Activated effector memory CD4-positive, alpha-beta T cell treated with Interleukin-2 at 50 U/mL for 16 hours (primary cell): ENCODE results near the gene KCNA4.
"Not testable (repeated sequence)": the region's sequence is repeated elsewhere in the genome, so short reads cannot be mapped to it uniquely, and the experiment has no call there.

Experiments used
- DNase-seq: peaks from one replicate; pipeline ENCODE4 v3.0.0-alpha.2; 2020

Gene KCNA4

GRCh38 chr11:30016588-30017363, at the start of gene KCNA4:
Gene KCNA4, minus strand, starts transcription at chr11:30017030. Its CDS starts 4,352 bp downstream, at chr11:30012678.
- no peak for DNase-seq

DNA sequence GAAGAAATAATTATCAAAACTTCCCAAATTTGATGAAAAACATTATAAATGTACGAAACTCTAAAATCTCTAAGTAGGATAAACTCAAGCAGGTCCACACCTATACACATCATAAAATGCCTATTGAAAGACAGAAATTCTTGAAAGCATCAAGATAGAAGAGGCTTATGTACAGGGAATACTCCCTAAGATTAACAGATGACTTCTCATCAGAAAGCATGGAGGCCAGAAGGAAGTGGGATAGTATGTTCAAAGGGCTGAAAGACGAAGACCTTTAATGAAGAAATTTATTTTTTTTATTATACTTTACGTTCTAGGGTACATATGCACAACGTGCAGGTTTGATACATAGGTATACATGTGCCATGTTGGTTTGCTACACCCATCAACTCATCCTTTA, 45.3 kb upstream of the KCNA4 start:
- no peak for DNase-seq

DNA sequence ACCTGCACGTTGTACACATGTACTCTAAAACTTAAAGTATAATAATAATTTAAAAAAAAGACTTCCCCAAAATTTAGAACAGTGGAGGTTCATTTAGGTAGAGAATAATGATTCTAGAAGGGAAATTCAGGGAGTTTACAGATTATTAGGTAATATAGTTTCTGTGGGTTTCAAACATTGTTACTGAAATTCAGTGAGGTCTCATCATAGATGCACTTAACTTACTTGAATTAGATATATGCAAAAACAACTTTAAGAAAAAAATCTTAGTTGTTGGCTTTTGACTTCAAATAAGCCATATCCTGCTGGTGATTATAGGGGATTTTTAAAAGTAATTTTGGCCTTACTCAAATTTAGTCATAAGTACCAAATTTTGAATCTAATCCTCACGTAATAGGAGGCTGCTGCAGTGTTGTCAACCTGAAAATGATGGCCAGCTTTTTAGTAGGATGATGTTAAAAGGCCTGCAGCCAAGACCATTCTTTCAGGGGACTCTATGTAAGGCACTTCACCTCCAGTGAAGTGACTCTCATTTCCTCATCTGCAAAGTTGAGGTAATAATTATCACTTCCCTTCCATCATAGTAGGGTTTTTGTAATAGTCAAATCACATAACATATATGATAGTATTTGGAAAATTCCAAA, 42.5 kb upstream of the KCNA4 start:
- DNase-seq, result no peak

DNA sequence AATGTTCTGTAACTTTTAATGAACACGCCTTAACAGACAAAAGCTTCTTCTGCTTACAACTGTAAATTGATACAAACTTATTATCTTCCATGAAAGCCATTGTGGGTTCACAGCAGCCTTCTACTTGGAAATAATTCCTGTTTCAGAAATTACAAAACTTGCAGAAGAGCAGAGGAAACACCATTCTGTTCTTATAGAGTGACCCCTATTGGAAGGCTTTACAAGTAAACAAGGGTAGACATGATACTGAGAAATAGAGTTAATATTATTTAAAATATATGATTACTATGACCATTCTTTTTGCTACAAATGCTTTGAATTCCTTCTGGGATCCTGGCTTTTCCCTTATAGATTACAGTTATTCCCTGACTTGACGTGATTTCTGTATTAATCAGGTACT, 32.4 kb upstream of the KCNA4 start:
- no peak for DNase-seq

GRCh38 chr11:30046578-30046945, 29.7 kb upstream of the KCNA4 start:
- no peak for DNase-seq

DNA sequence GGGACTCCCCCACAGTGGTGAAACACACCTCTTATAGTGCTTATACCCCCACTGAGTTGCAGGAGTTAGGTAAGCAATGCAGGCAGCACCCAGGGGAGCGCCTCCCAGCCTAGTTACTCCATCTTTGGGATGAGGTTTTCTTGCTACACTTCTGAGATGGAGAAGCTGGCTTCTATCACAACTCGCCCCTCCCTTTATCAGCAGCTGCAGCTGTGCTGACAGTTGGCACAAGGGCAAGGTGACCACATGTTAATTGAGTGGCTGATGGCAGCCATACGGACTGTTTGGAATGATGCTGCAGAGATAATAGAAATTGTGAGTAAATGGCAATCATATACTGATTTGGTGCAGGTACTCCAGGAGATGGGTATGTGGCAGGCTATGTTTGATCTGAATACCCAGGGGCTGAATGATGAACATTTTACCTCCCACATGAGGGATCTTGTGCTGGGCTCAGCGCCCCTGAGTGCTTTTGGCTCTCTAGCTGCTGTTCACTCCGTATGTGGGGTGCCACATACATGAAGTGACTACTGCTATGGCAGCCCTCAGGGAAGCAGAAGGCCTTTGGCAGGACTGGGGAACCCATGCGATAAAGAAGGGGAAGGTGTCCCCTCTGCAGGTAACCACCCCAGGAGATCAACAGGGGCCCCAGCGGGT, 29.2 kb upstream of the KCNA4 start:
- no peak for DNase-seq

DNA sequence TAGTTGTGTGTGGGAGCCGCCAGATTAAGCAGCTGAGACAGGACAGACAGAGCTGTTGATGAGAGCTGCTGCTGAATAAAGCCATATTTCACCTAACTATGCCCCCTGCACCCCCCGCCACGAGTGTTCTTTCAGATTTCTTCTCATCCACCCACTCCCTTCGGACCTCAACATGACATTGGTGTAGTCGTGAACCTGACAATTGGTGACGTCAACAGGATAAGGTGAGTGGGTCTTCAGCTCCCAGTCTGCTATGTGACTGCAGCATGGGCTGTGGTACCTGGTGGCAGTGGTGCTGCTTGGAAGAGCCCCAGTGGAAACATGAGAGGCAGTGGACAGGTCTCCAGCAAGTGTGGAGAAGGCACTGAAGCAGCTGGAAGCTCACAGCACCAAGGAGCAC, 28.3 kb upstream of the KCNA4 start:
- no peak for DNase-seq

DNA sequence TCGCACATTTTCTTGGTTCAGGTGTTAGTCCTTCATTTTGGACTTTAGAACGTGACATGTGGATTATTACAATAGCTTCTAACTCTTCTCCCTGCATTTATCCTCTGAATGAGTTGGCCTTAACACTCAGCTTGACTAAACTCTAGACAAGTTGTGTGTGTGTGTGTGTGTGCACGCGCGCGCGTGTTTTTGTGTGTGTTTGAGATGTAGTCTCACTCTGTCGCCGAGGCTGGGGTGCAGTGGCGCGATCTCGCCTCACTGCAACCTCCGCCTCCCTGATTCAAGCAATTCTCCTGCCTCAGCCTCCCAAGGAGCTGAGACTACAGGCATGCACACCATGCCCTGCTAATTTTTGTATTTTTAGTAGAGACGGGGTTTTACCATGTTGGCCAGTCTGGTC, 24.3 kb upstream of the KCNA4 start:
- no peak for DNase-seq

GRCh38 chr11:30034746-30035145, 17.9 kb upstream of the KCNA4 start:
- not testable (repeated sequence) for DNase-seq

- DNase-seq, result not testable (repeated sequence)
These were observed 17.3 kb upstream of the KCNA4 start for GRCh38 chr11:30034166-30034565.

DNA sequence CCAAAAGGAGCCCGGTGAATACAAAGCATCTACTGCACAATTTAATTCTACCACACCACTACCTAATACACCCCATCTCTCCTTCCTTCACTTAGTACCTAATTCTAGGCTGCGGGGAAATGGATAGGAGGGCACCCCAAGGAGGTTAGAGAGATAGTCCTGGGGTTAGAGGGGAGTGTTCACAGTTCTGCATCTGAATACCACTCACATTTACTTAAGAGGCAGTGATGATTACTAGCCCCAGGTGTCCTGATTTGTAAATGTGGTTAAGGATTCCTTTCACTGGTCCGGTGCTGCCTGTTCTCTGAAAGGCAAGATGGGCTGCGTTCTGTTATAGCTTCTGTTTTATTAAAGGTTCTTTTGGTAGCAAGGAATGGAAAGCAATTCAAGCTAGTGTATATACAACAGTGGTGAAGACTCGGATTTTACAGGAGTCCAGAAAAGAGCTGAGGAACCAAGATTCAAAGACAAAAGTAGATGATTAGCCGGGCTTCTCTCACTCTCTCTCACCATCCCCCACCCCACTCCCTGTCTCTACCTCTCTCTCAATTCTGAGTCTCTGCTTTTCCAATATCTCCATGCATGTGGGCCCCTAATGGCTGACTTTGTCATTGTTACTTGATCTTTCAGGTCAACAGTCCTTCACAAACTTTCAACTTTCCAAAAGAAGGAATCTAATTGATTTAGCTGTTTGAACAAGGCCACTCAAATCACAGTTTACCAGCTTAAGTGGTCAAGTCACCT, 8.7 kb upstream of the KCNA4 start:
- DNase-seq, result no peak

- DNase-seq, result no peak
These were observed 6.2 kb upstream of the KCNA4 start for GRCh38 chr11:30023074-30023473.

DNA sequence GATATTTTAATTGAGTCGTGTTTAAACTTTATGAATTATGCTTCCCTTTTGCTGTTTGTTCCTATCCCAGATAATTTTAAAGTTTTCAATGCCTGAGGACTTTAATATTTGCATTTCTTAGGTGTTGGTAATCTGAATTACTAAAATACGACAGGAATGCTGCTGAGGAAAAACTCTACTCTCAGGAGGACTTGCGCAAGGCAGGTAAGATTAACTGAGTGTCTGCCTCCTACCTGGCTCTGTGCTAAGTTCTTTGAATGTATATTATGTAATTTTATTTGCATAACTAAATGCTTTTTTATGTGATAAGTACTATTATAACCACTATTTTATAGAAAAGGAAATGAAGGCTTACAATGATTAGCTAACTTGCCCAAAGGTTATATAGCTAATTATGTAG, 2.7 kb upstream of the KCNA4 start:
- DNase-seq, result no peak

GRCh38 chr11:30018495-30018894, 1.7 kb upstream of the KCNA4 start:
- DNase-seq, result no peak

GRCh38 chr11:30017445-30017895, 640 bp upstream of the KCNA4 start:
- no peak for DNase-seq

DNA sequence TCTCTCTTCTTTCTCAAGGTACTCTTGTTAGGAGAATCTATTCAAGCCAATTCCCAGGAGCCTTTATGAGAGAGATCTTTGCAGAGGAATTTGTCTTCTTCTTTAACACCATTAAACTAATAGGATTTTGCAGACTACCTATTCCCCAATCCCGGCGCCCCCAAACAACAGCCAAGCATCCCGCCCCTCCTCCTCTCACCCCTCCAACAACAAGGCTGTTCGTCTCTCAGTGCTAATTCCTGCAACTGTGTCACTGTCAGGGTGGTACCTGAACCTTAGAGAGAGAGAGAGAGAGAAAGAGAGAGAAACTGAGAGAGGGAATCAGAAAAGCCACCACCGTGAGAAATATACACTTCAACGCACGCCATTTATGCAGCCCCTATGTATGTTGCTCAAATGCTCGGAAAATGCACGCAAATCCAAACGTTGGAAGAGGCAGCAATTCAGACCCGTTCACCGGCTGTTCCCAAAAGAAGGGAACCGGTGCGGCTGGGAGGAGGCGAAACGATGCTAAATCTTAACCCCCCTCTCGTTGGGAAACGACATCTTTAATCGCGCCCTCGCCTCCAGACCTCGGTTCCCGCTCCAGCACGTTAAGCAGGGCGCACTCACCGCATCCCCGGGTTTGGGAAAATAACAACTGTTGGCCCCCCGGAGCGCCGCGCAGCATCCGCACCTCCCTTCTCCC, 961 bp downstream of the KCNA4 start:
- no peak for DNase-seq

DNA sequence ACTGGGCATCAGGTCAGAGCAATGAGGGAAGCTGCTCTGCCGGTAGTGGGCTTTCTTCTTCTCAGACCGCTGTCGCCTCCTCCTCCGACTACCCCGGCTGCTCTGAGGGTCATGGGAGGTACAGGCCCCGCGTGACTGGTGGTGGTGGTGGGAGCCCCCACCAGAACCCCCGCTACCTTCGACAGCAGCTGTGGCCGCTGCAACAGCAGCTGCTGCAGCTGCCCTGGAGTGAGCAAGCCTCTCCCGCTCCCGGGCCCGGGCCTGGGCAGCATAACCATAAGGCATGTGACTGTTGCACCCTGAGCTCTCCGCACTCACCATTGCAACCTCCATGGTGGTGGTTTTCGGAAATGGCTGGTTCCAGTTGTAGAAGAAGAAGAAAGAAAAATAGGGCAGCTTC, 4.5 kb downstream of the KCNA4 start:
- DNase-seq, result no peak

- no peak for DNase-seq
These were observed 7.8 kb downstream of the KCNA4 start for GRCh38 chr11:30009060-30009459.

- DNase-seq, result no peak
These were observed 10.0 kb downstream of the KCNA4 start for GRCh38 chr11:30006876-30007275.

- no peak for DNase-seq
These were observed 14.6 kb downstream of the KCNA4 start for GRCh38 chr11:30002157-30002785.

- no peak for DNase-seq
These were observed 15.7 kb downstream of the KCNA4 start for GRCh38 chr11:30000986-30001750.
